ENCODE data around the gene MYL3. TPM values are rescaled to one million over a fixed set of nuclear protein-coding genes. Genes with fewer than 3 reads are reported as not detected.

MYL3 gene
- polyA plus RNA-seq, 1 donor (not counting 4 experiments of a cell fraction or from before 2014, with no cell fraction given), result not detected

- Histone ChIP-seq H3K27me3 (ENCODE audit: control insufficient read depth, extremely low read depth, insufficient read depth, low read length) (peaks cover 45% of the 10 kb centered on the region), H3K36me3 (ENCODE audit: control insufficient read depth in 2 of 2, extremely low read depth in 1 of 2, insufficient read depth in 2 of 2, low read length in 2 of 2) (no peaks in the 10 kb centered on the region), H3K79me2 (ENCODE audit: control insufficient read depth, insufficient read depth, low read length) (no peaks in the 10 kb centered on the region), H3K9me3 (ENCODE audit: control insufficient read depth, low read depth, low read length) (no peaks in the 10 kb centered on the region), H3K9me1 (ENCODE audit: control insufficient read depth, extremely low read depth, insufficient read depth, low read length) (no peaks in the 10 kb centered on the region), H2AFZ (ENCODE audit: control insufficient read depth, low read length) (no peak overlapping the region), H3K27ac (ENCODE audit: control insufficient read depth, insufficient read depth, low read length) (no peak overlapping the region), H3K9ac (ENCODE audit: control insufficient read depth, extremely low read depth, insufficient read depth, low read length) (no peak overlapping the region), H4K20me1 (ENCODE audit: control insufficient read depth, extremely low read depth, insufficient read depth, low read length) (no peaks in the 10 kb centered on the region), H3K4me1 (ENCODE audit: control insufficient read depth, extremely low read depth, insufficient read depth, low read length) (no peaks in the 10 kb centered on the region), H3K4me2 (ENCODE audit: control insufficient read depth, extremely low read depth, insufficient read depth, low read depth, low read length) (no peak overlapping the region), H3K4me3 (ENCODE audit: control insufficient read depth in 2 of 3, extremely low read depth in 1 of 3, insufficient read depth in 2 of 3, low read depth in 1 of 3, low read length in 3 of 3) (no peak overlapping the region)
- DNase-seq (ENCODE audit: low read depth, low spot score) (no peak), FAIRE-seq (no peak)
- TF ChIP-seq EZH2 (IDR thresholded peaks at IDR 0.05; ENCODE audit: low read length) (no peak), CTCF (optimal IDR thresholded peaks at IDR 0.05 in 1 of 3, IDR thresholded peaks at IDR 0.05 in 1 of 3, conservative IDR thresholded peaks at IDR 0.05 in 1 of 3; ENCODE audit: extremely low read depth in 1 of 3, insufficient read depth in 2 of 3, low read length in 3 of 3) (no peak)
- dilution Hi-C loops (cut with MboI; ENCODE audit: extremely low pct_ligation_motif_present, low sequenced_read_pairs), result no loop called here
Measured at GRCh38 chr3:46876313-46877300, 13.4 kb upstream of the MYL3 start.

GRCh38 chr3:46875560-46875959, 12.3 kb upstream of the MYL3 start:
- H3K4me3 ChIP-seq (ENCODE audit: control insufficient read depth in 2 of 3, extremely low read depth in 1 of 3, insufficient read depth in 2 of 3, low read depth in 1 of 3, low read length in 3 of 3), result no peak overlapping the region
- dilution Hi-C loops (cut with MboI; ENCODE audit: extremely low pct_ligation_motif_present, low sequenced_read_pairs), result no loop called here
- H3K9me3 ChIP-seq (ENCODE audit: control insufficient read depth, low read depth, low read length), result no peaks in the 10 kb centered on the region
- H3K79me2 ChIP-seq (ENCODE audit: control insufficient read depth, insufficient read depth, low read length), result no peaks in the 10 kb centered on the region
- H3K4me2 ChIP-seq (ENCODE audit: control insufficient read depth, extremely low read depth, insufficient read depth, low read depth, low read length), result no peak overlapping the region
- peaks cover 44% of the 10 kb centered on the region for H3K27me3 ChIP-seq (ENCODE audit: control insufficient read depth, extremely low read depth, insufficient read depth, low read length)
- no peak overlapping the region for H3K27ac ChIP-seq (ENCODE audit: control insufficient read depth, insufficient read depth, low read length)
- H2AFZ ChIP-seq (ENCODE audit: control insufficient read depth, low read length), result no peak overlapping the region
- no peaks in the 10 kb centered on the region for H4K20me1 ChIP-seq (ENCODE audit: control insufficient read depth, extremely low read depth, insufficient read depth, low read length)
- DNase-seq (ENCODE audit: low read depth, low spot score) (no peak), FAIRE-seq (no peak)
- no peaks in the 10 kb centered on the region for H3K4me1 ChIP-seq (ENCODE audit: control insufficient read depth, extremely low read depth, insufficient read depth, low read length)
- H3K36me3 ChIP-seq (ENCODE audit: control insufficient read depth in 2 of 2, extremely low read depth in 1 of 2, insufficient read depth in 2 of 2, low read length in 2 of 2), result no peaks in the 10 kb centered on the region
- TF ChIP-seq EZH2 (IDR thresholded peaks at IDR 0.05; ENCODE audit: low read length), result no peak
- no peak for TF ChIP-seq CTCF (optimal IDR thresholded peaks at IDR 0.05 in 1 of 3, IDR thresholded peaks at IDR 0.05 in 1 of 3, conservative IDR thresholded peaks at IDR 0.05 in 1 of 3; ENCODE audit: extremely low read depth in 1 of 3, insufficient read depth in 2 of 3, low read length in 3 of 3)
- H3K9ac ChIP-seq (ENCODE audit: control insufficient read depth, extremely low read depth, insufficient read depth, low read length), result no peak overlapping the region
- H3K9me1 ChIP-seq (ENCODE audit: control insufficient read depth, extremely low read depth, insufficient read depth, low read length), result no peaks in the 10 kb centered on the region
